Trophoblast cell (in vitro differentiated cells and primary cell): ENCODE results near the gene SPON1.
A peak's percentile ranks its signal among the peaks of the same experiment; 100 is the strongest.

Experiments used
- DNase-seq, 2 donors: peaks; one replicate each; pipeline ENCODE4 v3.0.0-alpha.2; 2016
- H2AFZ ChIP-seq: 2 replicates; pipeline ENCODE4 v1.6.1; 2013; ENCODE audit warnings: low read length, moderate library complexity, mild to moderate bottlenecking; ENCODE audit not compliant: insufficient read depth, poor library complexity
- H2AK5ac ChIP-seq: 2 replicates; pipeline ENCODE4 v1.6.1; 2013; ENCODE audit warnings: mild to moderate bottlenecking, low read length
- H2BK120ac ChIP-seq: 2 replicates; pipeline ENCODE4 v1.6.1; 2013; ENCODE audit warnings: low read length, mild to moderate bottlenecking, moderate library complexity; ENCODE audit not compliant: insufficient read depth, poor library complexity
- H2BK12ac ChIP-seq: 2 replicates; pipeline ENCODE4 v1.6.1; 2013; ENCODE audit warnings: mild to moderate bottlenecking, low read length, moderate library complexity
- H2BK5ac ChIP-seq: 2 replicates; pipeline ENCODE4 v1.6.1; 2013; ENCODE audit warnings: low read length, low read depth, moderate library complexity, mild to moderate bottlenecking; ENCODE audit not compliant: poor library complexity
- H3K14ac ChIP-seq: 2 replicates; pipeline ENCODE4 v1.6.1; 2013; ENCODE audit warnings: mild to moderate bottlenecking, low read length
- H3K18ac ChIP-seq: 2 replicates; pipeline ENCODE4 v1.6.1; 2013; ENCODE audit warnings: mild to moderate bottlenecking, low read length
- H3K23ac ChIP-seq: 2 replicates; pipeline ENCODE4 v1.6.1; 2013; ENCODE audit warnings: low read length
- H3K27ac ChIP-seq: 2 replicates; pipeline ENCODE4 v1.5.1; 2013; ENCODE audit warnings: low read depth, mild to moderate bottlenecking, inconsistent platforms, low read length, moderate library complexity
- H3K27me3 ChIP-seq: 2 replicates; pipeline ENCODE4 v1.6.1; 2013; ENCODE audit warnings: inconsistent platforms, mild to moderate bottlenecking, low read length, moderate library complexity; ENCODE audit not compliant: insufficient read depth
- H3K36me3 ChIP-seq, 2 experiments: 1 replicate in 1 of 2; 2 replicates in 1 of 2; pipeline ENCODE4 v1.6.1; 2013; ENCODE audit warnings: low read length in 2 of 2, mild to moderate bottlenecking in 2 of 2, moderate library complexity in 1 of 2; ENCODE audit not compliant: insufficient read depth in 2 of 2, control insufficient read depth in 1 of 2
- H3K4ac ChIP-seq: 2 replicates; pipeline ENCODE4 v1.6.1; 2013; ENCODE audit warnings: low read depth, mild to moderate bottlenecking, low read length, moderate library complexity
- H3K4me1 ChIP-seq, 2 experiments: 1 replicate in 1 of 2; 2 replicates in 1 of 2; pipeline ENCODE4 v1.6.1; 2013; ENCODE audit warnings: low read length in 2 of 2, mild to moderate bottlenecking in 2 of 2, moderate library complexity in 1 of 2; ENCODE audit not compliant: insufficient read depth in 2 of 2, control insufficient read depth in 1 of 2
- H3K4me2 ChIP-seq: 2 replicates; pipeline ENCODE4 v1.6.1; 2013; ENCODE audit warnings: inconsistent platforms, mild to moderate bottlenecking, low read length, moderate library complexity
- H3K4me3 ChIP-seq: 2 replicates; pipeline ENCODE4 v1.5.1; 2013; ENCODE audit warnings: mild to moderate bottlenecking, low read depth, low read length, inconsistent platforms
- H3K79me1 ChIP-seq: one replicate; pipeline ENCODE4 v1.6.1; 2013; ENCODE audit warnings: low read length
- H3K79me2 ChIP-seq: 2 replicates; pipeline ENCODE4 v1.6.1; 2013; ENCODE audit warnings: low read length, mild to moderate bottlenecking; ENCODE audit not compliant: control insufficient read depth, insufficient read depth, poor library complexity
- H3K9ac ChIP-seq: 2 replicates; pipeline ENCODE4 v1.6.1; 2013; ENCODE audit warnings: mild to moderate bottlenecking, low read length
- H3K9me3 ChIP-seq: 2 replicates; pipeline ENCODE4 v1.6.1; 2013; ENCODE audit warnings: low read depth, mild to moderate bottlenecking, control low read depth, inconsistent platforms, low read length; ENCODE audit not compliant: insufficient read depth
- H4K12ac ChIP-seq: 2 replicates; pipeline ENCODE4 v1.6.1; 2013; ENCODE audit warnings: low read depth, mild to moderate bottlenecking, low read length, moderate library complexity
- H4K8ac ChIP-seq: 2 replicates; pipeline ENCODE4 v1.6.1; 2013; ENCODE audit warnings: low read depth, mild to moderate bottlenecking, low read length, moderate library complexity
- H4K91ac ChIP-seq: one replicate; pipeline ENCODE4 v1.6.1; 2013; ENCODE audit warnings: low read depth, mild to moderate bottlenecking, low read length, moderate library complexity
- WGBS: extraction: QIAGEN DNeasy Blood & Tissue Kit; methylation state at CpG from one replicate; pipeline ENCODE4 v1.1.7; 2013; ENCODE audit warnings: missing lambda C conversion rate; ENCODE audit not compliant: insufficient read length, insufficient coverage; ENCODE audit errors: extremely low coverage; 5-methylcytosine and 5-hydroxymethylcytosine counted together

The SPON1 gene

DNA sequence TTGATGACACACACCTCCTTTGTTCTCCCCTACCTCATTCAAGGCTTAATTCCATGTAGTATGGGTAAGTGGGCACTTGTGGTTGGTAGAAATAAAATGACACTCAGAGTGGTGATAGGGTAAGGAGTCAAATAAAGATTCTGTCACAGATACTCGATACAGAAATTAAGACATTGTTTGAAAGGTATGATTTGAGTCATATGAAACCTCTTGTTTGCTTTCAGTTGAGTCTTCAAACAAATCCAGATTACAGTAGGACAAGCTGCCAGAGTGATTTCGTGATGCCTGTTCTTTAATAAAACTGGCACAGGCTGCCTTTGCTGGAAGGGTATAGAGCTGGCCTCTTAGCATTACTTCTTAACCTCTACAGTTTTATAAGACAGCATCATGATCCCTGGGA, 182.4 kb downstream of the SPON1 start:
- WGBS: no CpG with 5 or more reads among the region's 2 CpGs

DNA sequence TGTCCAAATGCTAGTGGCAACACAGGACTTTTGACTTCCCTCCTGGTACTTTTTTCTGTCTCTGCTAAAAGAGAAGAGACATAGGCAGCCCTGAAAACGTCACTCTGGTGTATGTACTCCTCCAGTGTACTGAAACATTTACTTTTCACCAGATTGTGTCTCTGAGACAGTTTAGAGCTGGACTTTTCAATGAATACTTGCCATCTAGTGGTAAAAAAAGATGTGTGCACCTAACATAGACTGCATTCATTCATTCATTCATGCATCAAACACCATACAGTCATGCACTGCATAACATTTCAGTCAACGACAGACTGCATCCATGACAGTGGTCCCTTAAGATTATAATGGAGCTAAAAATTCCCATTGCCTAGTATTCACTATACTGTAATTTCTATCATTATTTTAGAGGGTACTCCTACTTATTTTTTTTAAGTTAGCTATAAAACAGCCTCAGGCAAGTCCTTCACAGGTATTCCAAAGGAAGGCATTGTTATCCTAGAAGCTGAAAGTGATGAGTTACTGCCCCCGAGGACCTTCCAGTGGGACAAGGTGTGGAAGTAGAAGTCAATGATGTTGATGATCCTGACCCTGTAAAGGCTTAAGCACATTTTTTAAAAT, 186.2 kb downstream of the SPON1 start:
- H2BK5ac ChIP-seq: no peak overlapping the region
- H3K27me3 ChIP-seq: no peaks in the 10 kb centered on the region
- no peak overlapping the region for H2BK12ac ChIP-seq
- no peak overlapping the region for H3K18ac ChIP-seq
- H3K4me1 ChIP-seq: no peaks in the 10 kb centered on the region
- H3K79me2 ChIP-seq: no peaks in the 10 kb centered on the region
- peak in 1 of 2 donors; percentile 61 for DNase-seq
- H3K9ac ChIP-seq: no peak overlapping the region
- no peak overlapping the region for H4K12ac ChIP-seq
- H3K79me1 ChIP-seq: no peaks in the 10 kb centered on the region
- no peak overlapping the region for H3K23ac ChIP-seq
- H3K4me2 ChIP-seq: no peak overlapping the region
- no peak overlapping the region for H2BK120ac ChIP-seq
- H3K27ac ChIP-seq: no peak overlapping the region
- H3K14ac ChIP-seq: no peak overlapping the region
- no peaks in the 10 kb centered on the region for H3K36me3 ChIP-seq
- no peak overlapping the region for H4K91ac ChIP-seq
- H3K4ac ChIP-seq: no peak overlapping the region
- no CpG with 5 or more reads among the region's 3 CpGs for WGBS
- H3K9me3 ChIP-seq: peaks cover 3% of the 10 kb centered on the region
- no peak overlapping the region for H4K8ac ChIP-seq
- no peak overlapping the region for H2AK5ac ChIP-seq
- H2AFZ ChIP-seq: no peak overlapping the region
- H3K4me3 ChIP-seq: no peak overlapping the region

More for the DNA sequence above, 182.4 kb downstream of the SPON1 start:
- Histone ChIP-seq H2BK5ac (no peak overlapping the region), H3K79me1 (no peaks in the 10 kb centered on the region), H3K4ac (no peak overlapping the region), H4K91ac (no peak overlapping the region), H3K4me2 (no peak overlapping the region), H3K27me3 (no peaks in the 10 kb centered on the region), H3K23ac (no peak overlapping the region), H4K12ac (no peak overlapping the region), H4K8ac (no peak overlapping the region), H3K4me3 (no peak overlapping the region), H2AK5ac (no peak overlapping the region), H2BK12ac (no peak overlapping the region), H3K27ac (no peak overlapping the region), H3K79me2 (no peaks in the 10 kb centered on the region), H2BK120ac (no peak overlapping the region), H3K14ac (no peak overlapping the region), H3K9ac (no peak overlapping the region), H3K36me3 (no peaks in the 10 kb centered on the region), H2AFZ (no peak overlapping the region), H3K4me1 (no peaks in the 10 kb centered on the region), H3K18ac (no peak overlapping the region), H3K9me3 (no peaks in the 10 kb centered on the region)
- DNase-seq: no peak

DNA sequence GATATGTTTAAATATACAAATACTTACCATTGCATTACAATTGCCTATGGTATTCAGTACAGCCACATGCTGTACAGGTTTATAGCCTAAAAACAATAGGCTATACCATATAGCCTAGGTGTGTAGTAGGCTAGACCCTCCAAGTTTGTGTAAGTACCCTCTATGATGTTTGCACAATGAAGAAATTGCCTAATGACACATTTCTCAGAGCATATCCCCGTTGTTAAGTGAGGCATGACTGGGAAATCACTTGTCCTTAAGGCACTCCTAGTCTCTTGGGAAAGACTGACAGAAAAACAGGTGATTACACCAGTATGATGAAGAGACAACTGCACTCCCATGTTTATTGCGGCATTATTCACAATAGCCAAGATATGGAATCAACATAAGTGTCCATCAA, 187.2 kb downstream of the SPON1 start:
- Histone ChIP-seq H2BK5ac (no peak overlapping the region), H3K23ac (no peak overlapping the region), H2AFZ (no peak overlapping the region), H4K91ac (no peak overlapping the region), H3K36me3 (peaks cover 0 to 2% of the 10 kb centered on the region in 2 experiments), H2AK5ac (no peak overlapping the region), H3K9ac (no peak overlapping the region), H3K4me3 (no peak overlapping the region), H3K14ac (no peak overlapping the region), H3K4me1 (no peaks in the 10 kb centered on the region), H2BK120ac (no peak overlapping the region), H2BK12ac (no peak overlapping the region), H3K4me2 (no peak overlapping the region), H3K18ac (no peak overlapping the region), H3K27me3 (no peaks in the 10 kb centered on the region), H3K79me1 (no peaks in the 10 kb centered on the region), H3K27ac (no peak overlapping the region), H3K79me2 (no peaks in the 10 kb centered on the region), H4K12ac (no peak overlapping the region), H3K4ac (no peak overlapping the region), H3K9me3 (peaks cover 9% of the 10 kb centered on the region), H4K8ac (no peak overlapping the region)
- DNase-seq: no peak
- no CpG with 5 or more reads among the region's 2 CpGs for WGBS

DNA sequence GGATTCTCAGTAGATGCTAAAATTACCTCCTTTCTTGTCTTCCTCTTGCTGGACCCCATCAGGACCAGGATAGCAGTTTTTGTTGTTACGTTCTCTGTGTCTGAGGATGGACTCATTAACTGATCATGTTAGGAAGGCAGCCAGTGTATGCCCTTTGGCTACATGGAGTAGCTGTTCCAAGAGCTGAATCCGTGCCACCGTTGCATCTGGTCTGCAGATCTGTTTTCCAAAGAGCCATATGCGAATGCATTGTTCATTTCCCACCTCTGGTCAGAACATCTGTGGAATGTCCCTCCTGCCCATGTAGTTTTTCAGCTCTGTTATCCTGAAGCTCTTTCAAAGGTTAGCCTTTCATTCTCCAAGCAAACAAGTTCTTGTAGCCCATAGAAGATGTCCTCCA, 188.4 kb downstream of the SPON1 start:
- Histone ChIP-seq H3K79me1 (no peaks in the 10 kb centered on the region), H2BK5ac (no peak overlapping the region), H3K79me2 (no peaks in the 10 kb centered on the region), H3K4me1 (no peaks in the 10 kb centered on the region), H3K4ac (no peak overlapping the region), H4K8ac (no peak overlapping the region), H2BK120ac (no peak overlapping the region), H3K9me3 (peaks cover 9% of the 10 kb centered on the region), H3K4me2 (no peak overlapping the region), H3K36me3 (peaks cover 0 to 2% of the 10 kb centered on the region in 2 experiments), H3K27ac (no peak overlapping the region), H2AFZ (no peak overlapping the region), H3K23ac (no peak overlapping the region), H3K9ac (no peak overlapping the region), H4K91ac (no peak overlapping the region), H2BK12ac (no peak overlapping the region), H3K4me3 (no peak overlapping the region), H2AK5ac (no peak overlapping the region), H3K18ac (no peak overlapping the region), H4K12ac (no peak overlapping the region), H3K27me3 (no peaks in the 10 kb centered on the region), H3K14ac (no peak overlapping the region)
- no CpG with 5 or more reads among the region's 4 CpGs for WGBS
- no peak for DNase-seq
